HCT116 (cell line): ENCODE data around the gene ACTN4. TPM values are rescaled to one million over a fixed set of nuclear protein-coding genes. Genes with fewer than 3 reads are reported as not detected.

ENCODE experiments used
- ATAC-seq: fragments of 200-7000 bp; cut with Tn5 transposase; 2 replicates; pipeline ENCODE4 v1.9.1; 2020; ENCODE audit warnings: mild to moderate bottlenecking, moderate library complexity
- BruUV-seq: library from RNA; stranded (reverse); fragments of 400-500 nt; replicated peaks from 2 replicates; lab custom pipeline; 2021; lab: Mats Ljungman, UMichigan
- CTCF ChIA-PET: fragments of 300-600 bp; sonication (Branson Sonifier 250); formaldehyde crosslinking; loops from one replicate; lab custom pipeline; 2021; ENCODE audit warnings: antibody characterized with exemption; lab: Charles Lee
- POLR2A ChIA-PET: fragments of 300-600, 350-600 bp; sonication (Branson Sonifier 250); formaldehyde crosslinking; loops from one replicate; lab custom pipeline; 2021; ENCODE audit warnings: antibody characterized with exemption; lab: Charles Lee
- RAD21 ChIA-PET, 2 experiments: fragments of 300-600 bp; sonication (Branson Sonifier 250); formaldehyde crosslinking; loops; one replicate each; lab custom pipeline; 2023; ENCODE audit warnings: low total read pairs in 2 of 2; ENCODE audit not compliant: uncharacterized antibody in 2 of 2, unreplicated experiment in 2 of 2, low non-redundant PET in 1 of 2; lab: Charles Lee
- DNase-seq: peaks from one replicate; pipeline ENCODE4 v3.0.0-alpha.2; 2010; ENCODE audit warnings: low read depth, low spot score
- H2AFZ ChIP-seq: fragments of 200-600 bp; shearing (Covaris generic), sonication (generic); 2 replicates; pipeline ENCODE4 v1.6.1; 2017; ENCODE audit warnings: low read depth, mixed run types, mixed read lengths, antibody characterized with exemption, low read length; ENCODE audit not compliant: poor library complexity, severe bottlenecking
- H3K27ac ChIP-seq: 2 replicates; pipeline ENCODE4 v1.5.1; 2012; ENCODE audit warnings: low read depth, low read length
- H3K27me3 ChIP-seq: fragments of 200-600 bp; sonication (generic); 2 replicates; pipeline ENCODE4 v1.6.1; 2016; ENCODE audit warnings: mixed run types, low read length, mixed read lengths; ENCODE audit not compliant: insufficient read depth
- H3K36me3 ChIP-seq, 2 experiments: fragments of 200-500 bp in 1 of 2; fragments of 200-600 bp in 1 of 2; sonication (Bioruptor generic) in 1 of 2; sonication (generic) in 1 of 2; 2 replicates each; pipeline versions ENCODE4 v1.5.1 to v1.6.1; 2014 to 2016; ENCODE audit warnings: low read length in 2 of 2, inconsistent platforms in 1 of 2, mixed read lengths in 1 of 2, mixed run types in 1 of 2; ENCODE audit not compliant: insufficient read depth in 2 of 2, control insufficient read depth in 1 of 2
- H3K4me1 ChIP-seq, 2 experiments: fragments of 200-600 bp in 1 of 2; sonication (generic) in 1 of 2; 2 replicates each; pipeline versions ENCODE4 v1.5.1 to v1.6.1; 2012 to 2017; ENCODE audit warnings: low read length in 2 of 2, inconsistent platforms in 1 of 2, mild to moderate bottlenecking in 1 of 2, mixed read lengths in 1 of 2, mixed run types in 1 of 2, moderate library complexity in 1 of 2; ENCODE audit not compliant: insufficient read depth in 2 of 2, control insufficient read depth in 1 of 2
- H3K4me2 ChIP-seq: fragments of 200-600 bp; sonication (generic); 2 replicates; pipeline ENCODE4 v1.6.1; 2017; ENCODE audit warnings: mixed run types, low read length, mixed read lengths
- H3K4me3 ChIP-seq, 2 experiments: fragments of 200-600 bp in 1 of 2; sonication (generic) in 1 of 2; replicated peaks in 1 of 2; 2 replicates each; pipeline ENCODE4 v1.5.1; 2011 to 2016; ENCODE audit warnings: low read length in 2 of 2, control low read depth in 1 of 2, low read depth in 1 of 2, mild to moderate bottlenecking in 1 of 2, mixed read lengths in 1 of 2, mixed run types in 1 of 2
- H3K79me2 ChIP-seq: fragments of 200-600 bp; sonication (generic); 2 replicates; pipeline ENCODE4 v1.6.1; 2017; ENCODE audit warnings: mild to moderate bottlenecking, mixed run types, low read length, moderate library complexity, mixed read lengths; ENCODE audit not compliant: insufficient read depth
- H3K9ac ChIP-seq: fragments of 200-600 bp; sonication (generic); 2 replicates; pipeline ENCODE4 v1.6.1; 2016; ENCODE audit warnings: low read length, mixed read lengths
- H3K9me2 ChIP-seq: fragments of 200-600 bp; sonication (generic), shearing (Covaris generic); 2 replicates; pipeline ENCODE4 v1.6.1; 2017; ENCODE audit warnings: mixed run types, mild to moderate bottlenecking, moderate library complexity; ENCODE audit not compliant: insufficient read depth
- H3K9me3 ChIP-seq, 2 experiments: fragments of 200-500 bp in 1 of 2; fragments of 200-600 bp in 1 of 2; sonication (Bioruptor generic) in 1 of 2; sonication (generic) in 1 of 2; 2 replicates each; pipeline ENCODE4 v1.6.1; 2014 to 2017; ENCODE audit warnings: low read length in 2 of 2, mixed read lengths in 2 of 2, inconsistent platforms in 1 of 2, low read depth in 1 of 2, mild to moderate bottlenecking in 1 of 2, mixed run types in 1 of 2, moderate library complexity in 1 of 2; ENCODE audit not compliant: control insufficient read depth in 1 of 2, insufficient read depth in 1 of 2
- H4K20me1 ChIP-seq: fragments of 200-600 bp; sonication (generic), shearing (Covaris generic); 2 replicates; pipeline ENCODE4 v1.6.1; 2017; ENCODE audit warnings: mixed run types, mild to moderate bottlenecking, moderate library complexity; ENCODE audit not compliant: insufficient read depth
- CBX3 ChIP-seq: IDR thresholded peaks from 2 replicates; pipeline ENCODE4 v1.6.1; 2012; ENCODE audit warnings: low read depth
- ELF1 ChIP-seq: IDR thresholded peaks from 2 replicates; pipeline ENCODE4 v1.6.1; 2012; ENCODE audit warnings: low read depth, borderline replicate concordance
- EZH2 ChIP-seq: fragments of 200-600 bp; sonication (generic); IDR thresholded peaks from 2 replicates; pipeline ENCODE4 v1.6.1; 2017; ENCODE audit warnings: antibody characterized with exemption, mixed run types
- EZH2phosphoT487 ChIP-seq: fragments of 200-600 bp; IDR thresholded peaks from 2 replicates; pipeline ENCODE4 v1.6.1; 2018; ENCODE audit warnings: antibody characterized with exemption, borderline replicate concordance
- POLR2A ChIP-seq: IDR thresholded peaks from 2 replicates; pipeline ENCODE4 v1.7.0; 2011; ENCODE audit warnings: borderline replicate concordance; ENCODE audit not compliant: insufficient read depth, insufficient read length; ENCODE audit errors: extremely low read depth
- POLR2AphosphoS5 ChIP-seq: IDR thresholded peaks from 2 replicates; pipeline ENCODE4 v1.6.1; 2011; ENCODE audit warnings: mild to moderate bottlenecking, low read depth, low read length, moderate library complexity
- RAD21 ChIP-seq: IDR thresholded peaks from 2 replicates; pipeline ENCODE4 v1.6.1; 2012; ENCODE audit warnings: low read depth, mild to moderate bottlenecking
- SIN3A ChIP-seq: IDR thresholded peaks from 2 replicates; pipeline ENCODE4 v1.6.1; 2012; ENCODE audit warnings: low read depth
- SP1 ChIP-seq: IDR thresholded peaks from 2 replicates; pipeline ENCODE4 v1.6.1; 2012; ENCODE audit warnings: low read depth
- SRF ChIP-seq: IDR thresholded peaks from 2 replicates; pipeline ENCODE4 v1.6.1; 2012; ENCODE audit warnings: low read depth
- ZBTB33 ChIP-seq: IDR thresholded peaks from 2 replicates; pipeline ENCODE4 v1.6.1; 2011; ENCODE audit warnings: mild to moderate bottlenecking, low read length, moderate library complexity; ENCODE audit not compliant: insufficient replicate concordance; ENCODE audit errors: extremely low read depth
- ZFX ChIP-seq: fragments of 450-650 bp; IDR thresholded peaks from 2 replicates; pipeline ENCODE4 v1.6.1; 2017
- ZNF274 ChIP-seq: fragments of 200-500 bp; sonication (Bioruptor generic); IDR thresholded peaks from 2 replicates; pipeline ENCODE4 v1.6.1; 2014; ENCODE audit warnings: mild to moderate bottlenecking, low read depth, low read length, inconsistent platforms
- intact Hi-C: fragments of 100-400 bp; cut with micrococcal nuclease; formaldehyde crosslinking; loops from 2 replicates; pipeline ENCODE4 v1.10.0; 2022
- total RNA-seq: library from RNA; stranded (reverse); gene quantifications from one replicate; pipeline ENCODE4 v1.2.1, GENCODE V29; 2021; ENCODE audit not compliant: unreplicated experiment
- TF ChIP-seq, protein P1 (sequence below): IDR thresholded peaks from 2 replicates; pipeline ENCODE4 v1.6.1; 2012; ENCODE audit warnings: low read depth

ACTN4 gene
- total RNA-seq, 1 experiment from 2014 or later = 651 TPM

DNA sequence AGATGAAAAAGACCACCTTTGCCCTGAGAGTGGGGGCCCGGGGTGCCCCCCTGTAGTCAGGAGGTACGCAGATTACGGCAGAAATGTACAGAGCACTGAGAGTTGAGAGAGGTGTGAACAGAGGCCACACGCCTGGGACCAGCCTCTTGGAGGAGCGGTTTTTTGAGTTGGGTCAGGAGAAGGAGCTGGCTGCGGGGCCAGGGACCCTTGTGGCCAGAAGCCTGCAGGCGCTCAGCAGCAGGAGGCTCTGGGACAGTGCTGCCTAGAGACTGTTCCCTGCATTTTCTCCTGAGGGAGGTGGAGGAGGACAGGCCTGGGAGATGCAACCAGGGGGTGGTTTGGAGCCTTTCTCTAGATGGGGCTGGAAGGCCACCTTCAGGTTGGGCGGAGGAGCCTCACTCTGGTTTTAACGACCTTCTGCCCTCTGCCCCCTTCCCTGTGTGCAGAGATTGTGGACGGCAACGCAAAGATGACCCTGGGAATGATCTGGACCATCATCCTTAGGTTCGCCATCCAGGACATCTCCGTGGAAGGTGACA is 57.1 kb downstream of the ACTN4 start (continued):
- TF ChIP-seq ZBTB33 (no peak), ZNF274 (no peak), SIN3A (no peak), EZH2 (no peak)
- TF ChIP-seq, protein P1, sequence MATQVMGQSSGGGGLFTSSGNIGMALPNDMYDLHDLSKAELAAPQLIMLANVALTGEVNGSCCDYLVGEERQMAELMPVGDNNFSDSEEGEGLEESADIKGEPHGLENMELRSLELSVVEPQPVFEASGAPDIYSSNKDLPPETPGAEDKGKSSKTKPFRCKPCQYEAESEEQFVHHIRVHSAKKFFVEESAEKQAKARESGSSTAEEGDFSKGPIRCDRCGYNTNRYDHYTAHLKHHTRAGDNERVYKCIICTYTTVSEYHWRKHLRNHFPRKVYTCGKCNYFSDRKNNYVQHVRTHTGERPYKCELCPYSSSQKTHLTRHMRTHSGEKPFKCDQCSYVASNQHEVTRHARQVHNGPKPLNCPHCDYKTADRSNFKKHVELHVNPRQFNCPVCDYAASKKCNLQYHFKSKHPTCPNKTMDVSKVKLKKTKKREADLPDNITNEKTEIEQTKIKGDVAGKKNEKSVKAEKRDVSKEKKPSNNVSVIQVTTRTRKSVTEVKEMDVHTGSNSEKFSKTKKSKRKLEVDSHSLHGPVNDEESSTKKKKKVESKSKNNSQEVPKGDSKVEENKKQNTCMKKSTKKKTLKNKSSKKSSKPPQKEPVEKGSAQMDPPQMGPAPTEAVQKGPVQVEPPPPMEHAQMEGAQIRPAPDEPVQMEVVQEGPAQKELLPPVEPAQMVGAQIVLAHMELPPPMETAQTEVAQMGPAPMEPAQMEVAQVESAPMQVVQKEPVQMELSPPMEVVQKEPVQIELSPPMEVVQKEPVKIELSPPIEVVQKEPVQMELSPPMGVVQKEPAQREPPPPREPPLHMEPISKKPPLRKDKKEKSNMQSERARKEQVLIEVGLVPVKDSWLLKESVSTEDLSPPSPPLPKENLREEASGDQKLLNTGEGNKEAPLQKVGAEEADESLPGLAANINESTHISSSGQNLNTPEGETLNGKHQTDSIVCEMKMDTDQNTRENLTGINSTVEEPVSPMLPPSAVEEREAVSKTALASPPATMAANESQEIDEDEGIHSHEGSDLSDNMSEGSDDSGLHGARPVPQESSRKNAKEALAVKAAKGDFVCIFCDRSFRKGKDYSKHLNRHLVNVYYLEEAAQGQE = no peak

- Histone ChIP-seq H3K4me2 (no peak overlapping the region), H3K4me3 (no peak overlapping the region), H3K9me3 (no peaks in the 10 kb centered on the region), H3K79me2 (peaks cover 74% of the 10 kb centered on the region), H2AFZ (no peak overlapping the region), H4K20me1 (no peaks in the 10 kb centered on the region), H3K9ac (no peak overlapping the region), H3K36me3 (peaks cover 60 to 96% of the 10 kb centered on the region in 2 experiments), H3K27ac (peak overlapping the region; percentile 26; the same call in 1 of the 2 replicates), H3K4me1 (no peaks in the 10 kb centered on the region), H3K9me2 (no peaks in the 10 kb centered on the region), H3K27me3 (no peaks in the 10 kb centered on the region)
- ATAC-seq = no peak
- ChIA-PET CTCF (no interaction called here), POLR2A (no interaction called here), RAD21 (no interaction called here)
- DNase-seq = no peak
- intact Hi-C loops = no loop called here
- no TSS peak for BruUV-seq
- TF ChIP-seq ZNF274 (no peak), SIN3A (no peak), ZFX (no peak), EZH2phosphoT487 (no peak), RAD21 (no peak), ELF1 (no peak), CBX3 (no peak), SRF (no peak), POLR2AphosphoS5 (no peak), POLR2A (no peak), SP1 (no peak)
- TF ChIP-seq, protein P1 = no peak
These were observed 58.0 kb downstream of the ACTN4 start for GRCh38 chr19:38705197-38706019.
